ENCODE measurements around the gene ZNF184. TPM values are rescaled to one million over a fixed set of nuclear protein-coding genes. Genes with fewer than 3 reads are reported as not detected.

Gene ZNF184
- total RNA-seq, 6 experiments from 2014 or later = 3.8 to 5.2 (median 4.1) TPM

DNA sequence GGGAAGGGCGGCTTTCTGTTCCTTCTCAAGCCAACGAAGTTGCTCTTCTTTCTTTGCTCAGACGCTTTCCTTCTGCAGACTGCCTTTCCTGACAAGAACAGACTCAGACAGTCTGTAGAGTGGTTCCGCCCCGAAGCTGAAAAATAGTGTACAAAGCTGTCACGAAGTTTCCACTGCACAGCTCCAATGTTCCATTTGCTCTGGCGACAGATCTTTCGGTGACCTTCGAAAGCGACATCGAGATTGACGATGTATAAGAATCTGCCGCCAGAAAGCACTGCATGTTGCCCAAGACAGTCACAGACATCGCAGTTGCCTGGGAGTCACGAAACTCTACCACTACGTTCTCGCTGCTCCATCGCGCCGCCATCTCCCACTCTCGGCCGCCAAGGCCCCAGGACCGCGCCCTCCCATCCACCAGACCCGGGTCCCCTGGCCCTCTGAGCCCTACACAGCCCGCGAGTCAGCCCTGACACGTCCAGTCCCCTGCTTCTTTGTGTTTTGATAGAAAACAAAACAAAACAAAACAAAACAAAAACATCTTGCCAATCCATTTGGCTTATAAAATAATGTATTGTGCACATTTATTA is 42.1 kb upstream of the ZNF184 start:
- peak overlapping the region; percentile 88 for H3K4me3 Mint-ChIP-seq

DNA sequence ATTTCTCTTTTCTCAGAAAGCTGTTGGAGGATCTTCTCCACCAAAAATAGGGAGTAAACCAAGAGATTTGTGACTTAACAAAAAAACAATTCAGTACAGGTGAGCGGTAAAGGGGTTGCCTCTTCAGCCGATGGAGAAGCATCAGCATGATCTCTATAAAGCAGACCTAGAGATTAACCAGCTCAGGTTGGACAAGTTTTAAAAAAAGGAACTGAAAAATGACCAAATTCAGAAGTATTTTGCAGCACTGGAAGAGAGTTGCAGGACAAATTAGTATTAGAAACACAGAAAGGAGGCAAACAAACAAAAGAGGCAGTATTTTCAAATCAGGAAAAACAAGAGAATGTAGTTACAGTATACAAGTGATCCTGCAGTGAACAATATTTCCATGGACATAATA is 39.6 kb upstream of the ZNF184 start:
- no peak overlapping the region for H3K4me3 Mint-ChIP-seq
- DNase-seq = no peak
- H3K4me1 Mint-ChIP-seq (ENCODE audit: low read depth) = peaks cover 7% of the 10 kb centered on the region; the same call in 1 of the 2 replicates
- peaks cover 25% of the 10 kb centered on the region for H3K27me3 Mint-ChIP-seq (ENCODE audit: insufficient read depth)
- no peaks in the 10 kb centered on the region for H3K9me3 Mint-ChIP-seq
- no peak overlapping the region for H3K27ac Mint-ChIP-seq
- no peaks in the 10 kb centered on the region for H3K36me3 Mint-ChIP-seq (ENCODE audit: low read depth)
- TF ChIP-seq CTCF (IDR thresholded peaks at IDR 0.05) = no peak

More for the DNA sequence above, 42.1 kb upstream of the ZNF184 start:
- no peak for TF ChIP-seq CTCF (IDR thresholded peaks at IDR 0.05)
- Mint-ChIP-seq H3K9me3 (no peaks in the 10 kb centered on the region), H3K36me3 (ENCODE audit: low read depth) (no peaks in the 10 kb centered on the region), H3K27me3 (ENCODE audit: insufficient read depth) (peaks cover 29% of the 10 kb centered on the region), H3K27ac (no peak overlapping the region), H3K4me1 (ENCODE audit: low read depth) (peaks cover 16% of the 10 kb centered on the region)
- no peak for DNase-seq

- Mint-ChIP-seq H3K4me1 (ENCODE audit: low read depth) (peaks cover 26% of the 10 kb centered on the region), H3K27ac (no peak overlapping the region), H3K36me3 (ENCODE audit: low read depth) (no peaks in the 10 kb centered on the region), H3K9me3 (no peaks in the 10 kb centered on the region), H3K27me3 (ENCODE audit: insufficient read depth) (peaks cover 16% of the 10 kb centered on the region), H3K4me3 (no peak overlapping the region)
- TF ChIP-seq CTCF (IDR thresholded peaks at IDR 0.05) = no peak
- DNase-seq = no peak
These were observed 34.4 kb upstream of the ZNF184 start for GRCh38 chr6:27507041-27507956.

- H3K27me3 Mint-ChIP-seq (ENCODE audit: insufficient read depth) = peaks cover 9% of the 10 kb centered on the region
- peak; percentile 93 for DNase-seq
- TF ChIP-seq CTCF (IDR thresholded peaks at IDR 0.05) = no peak
- H3K4me3 Mint-ChIP-seq = peak overlapping the region; percentile 14; the same call in 1 of the 2 replicates
- no peak overlapping the region for H3K27ac Mint-ChIP-seq
- no peaks in the 10 kb centered on the region for H3K36me3 Mint-ChIP-seq (ENCODE audit: low read depth)
- H3K9me3 Mint-ChIP-seq = no peaks in the 10 kb centered on the region
- peaks cover 35% of the 10 kb centered on the region for H3K4me1 Mint-ChIP-seq (ENCODE audit: low read depth)
These were observed 32.5 kb upstream of the ZNF184 start for GRCh38 chr6:27505209-27506027.

DNA sequence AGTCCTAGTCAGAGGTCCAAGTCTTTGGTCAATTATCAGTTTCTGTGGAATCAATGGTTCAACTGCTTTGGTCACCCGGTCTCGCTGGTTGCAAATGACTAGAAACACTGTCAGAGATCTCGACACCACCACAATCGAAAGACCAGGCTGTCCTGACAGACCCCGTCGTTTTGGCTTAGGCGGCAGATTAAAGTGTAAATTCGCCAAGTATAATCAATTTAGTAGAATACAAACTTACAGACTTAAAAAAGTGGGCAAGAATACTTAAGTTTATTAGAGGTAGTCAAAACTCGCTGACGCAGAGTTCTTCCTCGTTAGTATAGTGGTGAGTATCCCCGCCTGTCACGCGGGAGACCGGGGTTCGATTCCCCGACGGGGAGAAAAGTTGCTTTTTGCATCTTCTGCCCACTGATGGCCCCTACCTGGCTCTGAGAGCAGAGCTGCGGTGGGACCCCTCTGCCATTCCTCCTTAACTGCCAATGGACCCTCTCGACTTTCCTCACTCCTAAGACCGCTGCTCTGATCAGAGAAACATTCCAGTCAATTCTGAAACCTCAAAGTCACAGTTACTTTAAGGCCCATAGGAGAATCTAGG is 30.6 kb upstream of the ZNF184 start:
- Mint-ChIP-seq H3K4me1 (ENCODE audit: low read depth) (peaks cover 35% of the 10 kb centered on the region), H3K9me3 (no peaks in the 10 kb centered on the region), H3K27me3 (ENCODE audit: insufficient read depth) (peaks cover 6% of the 10 kb centered on the region), H3K4me3 (peak overlapping the region; percentile 94), H3K27ac (peak overlapping the region; percentile 76), H3K36me3 (ENCODE audit: low read depth) (no peaks in the 10 kb centered on the region)
- TF ChIP-seq CTCF (IDR thresholded peaks at IDR 0.05) = no peak
- DNase-seq = peak; percentile 68

Measured in HFFc6 (cell line).